GM12874 (cell line): ENCODE data around the gene WDFY4.

ENCODE experiments used
- TF ChIP-seq, protein P1 (sequence below): IDR thresholded peaks from 2 replicates; pipeline ENCODE4 v1.5.1; 2011; ENCODE audit warnings: low read depth, mild to moderate bottlenecking, control low read depth, low read length, moderate library complexity; ENCODE audit not compliant: insufficient read depth

The WDFY4 gene

DNA sequence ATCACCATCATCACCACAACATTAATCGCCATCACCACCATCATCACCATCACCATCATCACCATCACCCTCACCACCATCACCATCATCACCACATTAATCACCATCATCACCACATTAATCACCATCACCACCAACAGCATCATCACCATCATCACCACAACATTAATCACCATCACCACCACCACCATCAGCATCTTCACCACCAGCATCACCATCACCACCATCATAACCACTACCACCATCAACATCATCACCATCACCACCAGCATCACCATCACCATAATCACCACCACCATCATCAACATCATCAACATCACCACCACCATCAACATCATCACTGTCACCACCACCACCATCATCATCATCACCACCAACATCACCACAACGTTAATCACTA, 124.6 kb downstream of the WDFY4 start:
- TF ChIP-seq, protein P1, sequence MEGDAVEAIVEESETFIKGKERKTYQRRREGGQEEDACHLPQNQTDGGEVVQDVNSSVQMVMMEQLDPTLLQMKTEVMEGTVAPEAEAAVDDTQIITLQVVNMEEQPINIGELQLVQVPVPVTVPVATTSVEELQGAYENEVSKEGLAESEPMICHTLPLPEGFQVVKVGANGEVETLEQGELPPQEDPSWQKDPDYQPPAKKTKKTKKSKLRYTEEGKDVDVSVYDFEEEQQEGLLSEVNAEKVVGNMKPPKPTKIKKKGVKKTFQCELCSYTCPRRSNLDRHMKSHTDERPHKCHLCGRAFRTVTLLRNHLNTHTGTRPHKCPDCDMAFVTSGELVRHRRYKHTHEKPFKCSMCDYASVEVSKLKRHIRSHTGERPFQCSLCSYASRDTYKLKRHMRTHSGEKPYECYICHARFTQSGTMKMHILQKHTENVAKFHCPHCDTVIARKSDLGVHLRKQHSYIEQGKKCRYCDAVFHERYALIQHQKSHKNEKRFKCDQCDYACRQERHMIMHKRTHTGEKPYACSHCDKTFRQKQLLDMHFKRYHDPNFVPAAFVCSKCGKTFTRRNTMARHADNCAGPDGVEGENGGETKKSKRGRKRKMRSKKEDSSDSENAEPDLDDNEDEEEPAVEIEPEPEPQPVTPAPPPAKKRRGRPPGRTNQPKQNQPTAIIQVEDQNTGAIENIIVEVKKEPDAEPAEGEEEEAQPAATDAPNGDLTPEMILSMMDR = no peak

DNA sequence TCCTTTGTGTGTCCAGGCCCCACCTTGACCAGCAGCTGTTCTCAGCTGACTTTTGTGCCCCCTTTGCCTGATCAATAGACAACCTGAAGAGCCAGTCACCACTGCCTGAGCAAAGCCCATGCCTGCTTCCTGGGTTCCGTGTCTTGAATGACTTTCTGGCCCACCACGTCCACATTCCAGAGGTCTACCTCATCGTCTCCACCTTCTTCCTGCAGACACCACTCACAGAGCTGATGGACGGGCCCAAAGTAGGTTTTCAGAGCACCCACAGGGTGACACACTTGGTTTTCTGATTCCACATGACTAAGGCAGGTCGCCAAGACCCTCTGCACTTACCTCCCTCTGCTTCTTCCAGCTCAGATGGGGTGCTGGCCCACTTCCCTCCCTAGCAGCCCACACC, 126.8 kb downstream of the WDFY4 start:
- TF ChIP-seq, protein P1 = no peak

DNA sequence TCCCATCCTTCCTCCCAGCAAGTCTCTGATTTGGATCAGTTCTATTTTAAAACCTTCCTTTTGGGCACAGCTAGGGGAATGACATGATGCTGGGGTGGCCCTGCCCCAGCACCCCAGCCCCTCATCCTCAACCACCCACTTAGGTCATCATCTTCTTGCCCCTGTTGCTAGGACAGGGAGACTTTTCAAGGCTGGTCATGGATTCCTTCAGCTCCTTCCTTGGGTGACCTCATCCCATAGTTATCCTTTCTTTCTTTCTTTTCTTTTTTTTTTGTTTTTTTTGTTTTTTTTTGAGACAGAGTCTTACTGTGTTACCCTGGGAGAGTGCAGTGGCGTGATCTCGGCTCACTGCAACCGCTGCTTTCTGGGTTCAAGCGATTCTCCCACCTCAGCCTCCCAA, 127.2 kb downstream of the WDFY4 start:
- TF ChIP-seq, protein P1 = no peak

DNA sequence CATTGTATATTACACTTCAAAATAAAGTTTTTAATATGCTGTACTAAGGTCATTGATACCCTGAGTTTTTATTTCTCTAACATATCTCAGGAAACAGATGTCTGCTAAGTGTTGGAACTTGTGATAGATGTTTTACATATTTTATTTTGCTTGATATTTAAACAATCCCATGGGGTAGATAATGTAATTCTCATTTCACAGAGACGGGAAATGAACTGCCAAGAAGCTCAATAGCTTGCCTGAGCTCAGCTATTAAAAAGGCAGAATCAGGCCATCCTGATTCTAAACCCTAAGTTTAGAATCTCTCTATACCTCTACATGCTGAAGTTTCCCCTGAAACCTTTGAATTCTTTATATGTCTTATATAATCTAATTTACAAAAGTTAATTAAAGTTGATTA, 128.6 kb downstream of the WDFY4 start:
- TF ChIP-seq, protein P1 = no peak

DNA sequence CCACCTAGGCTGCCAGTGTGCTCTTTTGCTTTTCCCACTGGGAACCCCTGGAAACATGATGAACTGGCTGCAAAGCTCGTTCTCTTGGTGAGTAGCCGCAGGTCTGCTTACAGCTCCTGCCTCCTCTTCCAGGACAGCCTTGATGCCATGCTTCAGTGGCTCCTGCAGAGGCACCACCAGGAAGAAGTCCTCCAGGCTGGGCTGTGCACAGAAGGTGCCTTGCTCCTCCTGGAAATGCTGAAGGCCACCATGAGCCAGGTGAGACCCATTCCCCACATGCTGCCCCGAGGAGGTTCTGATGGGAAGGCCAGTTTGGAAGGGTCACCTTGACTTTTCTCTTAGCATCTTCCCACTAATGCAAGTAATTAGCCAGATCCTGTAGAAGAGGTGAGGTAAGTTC, 129.2 kb downstream of the WDFY4 start:
- TF ChIP-seq, protein P1 = no peak

DNA sequence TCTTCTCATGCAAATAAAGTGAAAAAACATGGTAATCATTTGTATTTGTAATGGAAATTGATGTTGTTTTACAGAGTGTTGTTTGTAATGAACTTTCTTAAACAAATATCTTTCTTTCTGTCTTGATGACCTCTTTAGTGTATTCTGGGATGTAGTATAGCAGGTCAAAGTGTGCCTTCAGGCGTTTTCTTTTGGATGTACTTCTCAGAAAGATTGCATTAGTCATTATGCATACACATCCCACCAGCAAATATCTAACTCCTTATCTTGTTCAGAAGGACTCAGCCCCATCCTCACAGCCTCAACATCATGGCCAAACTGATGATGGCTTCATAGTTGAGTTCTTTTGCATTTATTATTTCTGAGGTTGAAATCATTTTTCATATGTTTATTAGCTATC, 130.3 kb downstream of the WDFY4 start:
- TF ChIP-seq, protein P1 = no peak

- TF ChIP-seq, protein P1 = no peak
These were observed 132.5 kb downstream of the WDFY4 start for GRCh38 chr10:48817141-48817540.

DNA sequence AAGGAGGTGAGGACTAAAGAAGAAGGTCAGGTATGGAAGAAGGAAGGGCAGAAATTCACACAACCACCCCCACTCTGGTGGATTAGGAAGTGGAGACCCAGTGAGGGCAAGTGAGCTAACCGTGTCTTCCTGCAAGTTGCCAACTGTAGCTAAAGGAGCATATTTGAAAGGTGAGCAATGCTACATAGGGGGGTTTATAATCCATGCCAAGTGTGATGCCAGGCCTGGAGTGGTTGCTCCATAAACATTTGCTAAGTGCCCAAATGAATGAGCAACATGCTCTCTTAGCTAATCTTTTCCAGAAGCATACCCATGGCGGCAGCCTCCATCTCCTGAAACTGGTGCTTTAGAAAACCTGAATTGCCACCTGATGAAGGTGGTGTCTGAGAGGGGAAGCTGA, 133.4 kb downstream of the WDFY4 start:
- TF ChIP-seq, protein P1 = no peak
